PFSK-1 (cell line): ENCODE data around the gene SFI1.

Experiments used
- POLR2AphosphoS5 ChIP-seq: IDR thresholded peaks from 2 replicates; pipeline ENCODE4 v1.6.1; 2012; ENCODE audit warnings: low read depth, mild to moderate bottlenecking, control low read depth, low read length, moderate library complexity
- TAF1 ChIP-seq: IDR thresholded peaks from 2 replicates; pipeline ENCODE4 v1.6.1; 2012; ENCODE audit warnings: low read length, control low read depth, borderline replicate concordance; ENCODE audit not compliant: insufficient read depth
- TF ChIP-seq, protein P1 (sequence below), 2 experiments: IDR thresholded peaks; 2 replicates each; pipeline versions ENCODE4 v1.6.1 to v1.8.0; 2011 to 2012; ENCODE audit warnings: low read depth in 2 of 2, low read length in 2 of 2, control low read depth in 1 of 2, inconsistent platforms in 1 of 2, mild to moderate bottlenecking in 1 of 2, moderate library complexity in 1 of 2; ENCODE audit not compliant: insufficient read depth in 1 of 2

DNA sequence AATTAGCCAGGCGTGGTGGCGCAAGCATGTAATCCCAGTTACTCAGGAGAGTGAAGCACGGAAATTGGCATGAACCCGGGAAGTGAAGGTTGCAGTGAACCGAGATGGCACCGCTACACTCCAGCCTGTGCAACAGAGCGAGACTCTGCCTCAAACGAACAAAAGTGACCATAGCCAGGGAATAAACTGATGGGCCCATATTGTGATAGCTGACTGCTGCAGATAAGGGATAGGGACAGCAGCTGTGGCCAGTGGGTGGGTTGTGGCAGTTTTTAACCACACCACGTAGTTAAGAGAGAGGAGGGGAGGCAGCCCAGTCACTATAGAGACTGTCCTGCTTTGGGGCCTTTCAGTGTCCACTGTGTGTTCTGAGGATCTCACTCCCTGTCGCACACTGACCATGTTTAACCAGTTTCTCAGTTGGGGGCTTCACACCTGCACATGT, 106.8 kb downstream of the SFI1 start:
- TF ChIP-seq, protein P1, sequence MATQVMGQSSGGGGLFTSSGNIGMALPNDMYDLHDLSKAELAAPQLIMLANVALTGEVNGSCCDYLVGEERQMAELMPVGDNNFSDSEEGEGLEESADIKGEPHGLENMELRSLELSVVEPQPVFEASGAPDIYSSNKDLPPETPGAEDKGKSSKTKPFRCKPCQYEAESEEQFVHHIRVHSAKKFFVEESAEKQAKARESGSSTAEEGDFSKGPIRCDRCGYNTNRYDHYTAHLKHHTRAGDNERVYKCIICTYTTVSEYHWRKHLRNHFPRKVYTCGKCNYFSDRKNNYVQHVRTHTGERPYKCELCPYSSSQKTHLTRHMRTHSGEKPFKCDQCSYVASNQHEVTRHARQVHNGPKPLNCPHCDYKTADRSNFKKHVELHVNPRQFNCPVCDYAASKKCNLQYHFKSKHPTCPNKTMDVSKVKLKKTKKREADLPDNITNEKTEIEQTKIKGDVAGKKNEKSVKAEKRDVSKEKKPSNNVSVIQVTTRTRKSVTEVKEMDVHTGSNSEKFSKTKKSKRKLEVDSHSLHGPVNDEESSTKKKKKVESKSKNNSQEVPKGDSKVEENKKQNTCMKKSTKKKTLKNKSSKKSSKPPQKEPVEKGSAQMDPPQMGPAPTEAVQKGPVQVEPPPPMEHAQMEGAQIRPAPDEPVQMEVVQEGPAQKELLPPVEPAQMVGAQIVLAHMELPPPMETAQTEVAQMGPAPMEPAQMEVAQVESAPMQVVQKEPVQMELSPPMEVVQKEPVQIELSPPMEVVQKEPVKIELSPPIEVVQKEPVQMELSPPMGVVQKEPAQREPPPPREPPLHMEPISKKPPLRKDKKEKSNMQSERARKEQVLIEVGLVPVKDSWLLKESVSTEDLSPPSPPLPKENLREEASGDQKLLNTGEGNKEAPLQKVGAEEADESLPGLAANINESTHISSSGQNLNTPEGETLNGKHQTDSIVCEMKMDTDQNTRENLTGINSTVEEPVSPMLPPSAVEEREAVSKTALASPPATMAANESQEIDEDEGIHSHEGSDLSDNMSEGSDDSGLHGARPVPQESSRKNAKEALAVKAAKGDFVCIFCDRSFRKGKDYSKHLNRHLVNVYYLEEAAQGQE (IDR thresholded peaks at IDR 0.05; ENCODE audit: insufficient read depth in 1 of 2, low read depth in 2 of 2, low read length in 2 of 2), result no peak
- TF ChIP-seq POLR2AphosphoS5, result no peak
- TF ChIP-seq TAF1, result no peak
